Measurements from ENCODE around the gene MTMR2. TPM values are rescaled to one million over a fixed set of nuclear protein-coding genes. Genes with fewer than 3 reads are reported as not detected.

Gene MTMR2
- polyA plus RNA-seq, 1 of the 3 experiments (the other 2 are of a cell fraction), result 8.6 TPM

DNA sequence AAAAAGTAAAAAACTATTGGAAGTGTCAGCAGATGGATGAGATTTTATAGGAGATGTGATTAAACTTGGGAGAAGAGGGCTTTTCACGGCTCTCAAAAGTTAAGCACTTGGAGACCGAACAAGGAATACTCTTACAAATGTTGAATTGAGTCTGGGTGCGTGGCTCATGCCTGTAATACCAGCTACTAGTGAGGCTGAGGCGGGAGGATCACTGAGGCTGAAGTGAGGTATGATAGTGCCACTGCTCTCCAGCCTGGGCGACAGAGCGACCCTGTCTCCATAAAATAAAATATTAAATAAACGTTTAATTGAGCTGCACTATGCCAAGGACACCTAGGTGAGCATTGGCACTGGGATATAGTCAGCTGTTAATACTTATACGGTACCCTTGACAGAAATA, 131.7 kb downstream of the MTMR2 start:
- WGBS (ENCODE audit: low lambda C conversion rate), result 89% methylated on average over 8 of the region's 8 CpGs
- Histone ChIP-seq H3K27me3 (ENCODE audit: insufficient read depth) (no peaks in the 10 kb centered on the region), H2AFZ (ENCODE audit: low read depth) (no peak overlapping the region), H3K9me3 (no peaks in the 10 kb centered on the region), H3K9ac (no peak overlapping the region), H3K36me3 (replicated peaks in 1 of 2; ENCODE audit: control insufficient read depth in 1 of 2, insufficient read depth in 2 of 2, low read length in 1 of 2) (peaks cover 5 to 8% of the 10 kb centered on the region in 2 experiments), H3K4me2 (peak overlapping the region; percentile 94), H3K79me2 (ENCODE audit: insufficient read depth) (peaks cover 86% of the 10 kb centered on the region), H3K9me2 (no peaks in the 10 kb centered on the region), H3K27ac (ENCODE audit: low read depth in 2 of 2, low read length in 1 of 2) (no peak overlapping the region), H3K4me3 (ENCODE audit: low read depth in 2 of 2, low read length in 1 of 2) (no peak overlapping the region), H4K20me1 (ENCODE audit: insufficient read depth) (peaks cover 4% of the 10 kb centered on the region; the same call in 1 of the 2 replicates), H3F3A (replicated peaks; ENCODE audit: insufficient read depth) (peaks cover 8% of the 10 kb centered on the region), H3K4me1 (ENCODE audit: control insufficient read depth in 1 of 2, insufficient read depth in 2 of 2, low read depth in 1 of 2, low read length in 1 of 2) (peaks cover 16 to 34% of the 10 kb centered on the region in 2 experiments)
- ChIA-PET CTCF (interaction anchor here (1.6 to 2.7 kb wide), 2 partner anchors 44 to 551 kb away, joined by 4 to 10 read pairs; partner anchors contain the start of gene MAML2), POLR2A (no interaction called here)
- no peak for DNase-seq
- no peak for TF ChIP-seq RFX5 (IDR thresholded peaks at IDR 0.05; ENCODE audit: low read length)
- TF ChIP-seq GATA2 (CRISPR knock-in tag; IDR thresholded peaks at IDR 0.05), result no peak
- TF ChIP-seq, protein P1, sequence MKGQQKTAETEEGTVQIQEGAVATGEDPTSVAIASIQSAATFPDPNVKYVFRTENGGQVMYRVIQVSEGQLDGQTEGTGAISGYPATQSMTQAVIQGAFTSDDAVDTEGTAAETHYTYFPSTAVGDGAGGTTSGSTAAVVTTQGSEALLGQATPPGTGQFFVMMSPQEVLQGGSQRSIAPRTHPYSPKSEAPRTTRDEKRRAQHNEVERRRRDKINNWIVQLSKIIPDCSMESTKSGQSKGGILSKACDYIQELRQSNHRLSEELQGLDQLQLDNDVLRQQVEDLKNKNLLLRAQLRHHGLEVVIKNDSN (IDR thresholded peaks at IDR 0.05; ENCODE audit: borderline replicate concordance, low read depth), result no peak
- no peak for TF ChIP-seq FOSL2 (IDR thresholded peaks at IDR 0.05; ENCODE audit: borderline replicate concordance, low read depth)
- TF ChIP-seq EZH2phosphoT487 (IDR thresholded peaks at IDR 0.05; ENCODE audit: borderline replicate concordance, low read depth), result no peak
- no peak for TF ChIP-seq FOXJ3 (CRISPR knock-in tag; IDR thresholded peaks at IDR 0.05)

DNA sequence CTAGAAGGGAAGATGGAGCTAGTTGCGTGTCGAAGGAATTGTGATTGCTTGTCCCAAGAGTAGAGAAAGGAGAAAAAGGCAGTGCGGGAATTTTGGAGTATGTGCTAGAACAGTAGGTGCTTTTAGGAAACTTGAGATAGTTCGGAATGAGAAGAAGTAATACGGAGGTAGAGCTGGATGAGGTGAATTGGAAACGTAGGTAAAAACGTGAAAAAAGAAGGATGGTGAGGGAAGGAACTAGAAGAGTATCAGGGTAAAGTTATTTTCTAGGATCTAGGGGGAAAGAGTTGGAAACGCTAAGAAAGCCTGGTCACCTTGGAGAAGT, 132.2 kb downstream of the MTMR2 start:
- Histone ChIP-seq H3K9ac (peak overlapping the region; percentile 93; the same call in 1 of the 2 replicates), H2AFZ (ENCODE audit: low read depth) (no peak overlapping the region)
- TF ChIP-seq, protein P2, sequence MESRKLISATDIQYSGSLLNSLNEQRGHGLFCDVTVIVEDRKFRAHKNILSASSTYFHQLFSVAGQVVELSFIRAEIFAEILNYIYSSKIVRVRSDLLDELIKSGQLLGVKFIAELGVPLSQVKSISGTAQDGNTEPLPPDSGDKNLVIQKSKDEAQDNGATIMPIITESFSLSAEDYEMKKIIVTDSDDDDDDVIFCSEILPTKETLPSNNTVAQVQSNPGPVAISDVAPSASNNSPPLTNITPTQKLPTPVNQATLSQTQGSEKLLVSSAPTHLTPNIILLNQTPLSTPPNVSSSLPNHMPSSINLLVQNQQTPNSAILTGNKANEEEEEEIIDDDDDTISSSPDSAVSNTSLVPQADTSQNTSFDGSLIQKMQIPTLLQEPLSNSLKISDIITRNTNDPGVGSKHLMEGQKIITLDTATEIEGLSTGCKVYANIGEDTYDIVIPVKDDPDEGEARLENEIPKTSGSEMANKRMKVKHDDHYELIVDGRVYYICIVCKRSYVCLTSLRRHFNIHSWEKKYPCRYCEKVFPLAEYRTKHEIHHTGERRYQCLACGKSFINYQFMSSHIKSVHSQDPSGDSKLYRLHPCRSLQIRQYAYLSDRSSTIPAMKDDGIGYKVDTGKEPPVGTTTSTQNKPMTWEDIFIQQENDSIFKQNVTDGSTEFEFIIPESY (IDR thresholded peaks at IDR 0.05; ENCODE audit: borderline replicate concordance, low read depth), result no peak
- TF ChIP-seq RXRA (IDR thresholded peaks at IDR 0.05; ENCODE audit: borderline replicate concordance, low read depth) (no peak), MXI1 (IDR thresholded peaks at IDR 0.05; ENCODE audit: low read depth, low read length) (no peak), JUND (IDR thresholded peaks at IDR 0.05) (no peak), POLR2AphosphoS5 (IDR thresholded peaks at IDR 0.05; ENCODE audit: low read depth, low read length) (no peak)

More for the DNA sequence above, 132.2 kb downstream of the MTMR2 start:
- H3K79me2 ChIP-seq (ENCODE audit: insufficient read depth), result peaks cover 85% of the 10 kb centered on the region
- 60% methylated on average over 8 of the region's 8 CpGs for WGBS (ENCODE audit: low lambda C conversion rate)
- peaks cover 4% of the 10 kb centered on the region; the same call in 1 of the 2 replicates for H4K20me1 ChIP-seq (ENCODE audit: insufficient read depth)
- H3K4me1 ChIP-seq (ENCODE audit: control insufficient read depth in 1 of 2, insufficient read depth in 2 of 2, low read depth in 1 of 2, low read length in 1 of 2), result peaks cover 16 to 33% of the 10 kb centered on the region in 2 experiments
- H3K27ac ChIP-seq (ENCODE audit: low read depth in 2 of 2, low read length in 1 of 2), result no peak overlapping the region
- H3F3A ChIP-seq (replicated peaks; ENCODE audit: insufficient read depth), result peaks cover 8% of the 10 kb centered on the region
- POLR2A ChIA-PET, result no interaction called here
- H3K9me3 ChIP-seq, result no peaks in the 10 kb centered on the region
- H3K9me2 ChIP-seq, result no peaks in the 10 kb centered on the region
- CTCF ChIA-PET, result interaction anchor here (1.6 to 2.7 kb wide), 2 partner anchors 44 to 552 kb away, joined by 4 to 10 read pairs; partner anchors contain the start of gene MAML2
- H3K36me3 ChIP-seq (replicated peaks in 1 of 2; ENCODE audit: control insufficient read depth in 1 of 2, insufficient read depth in 2 of 2, low read length in 1 of 2), result peaks cover 10 to 12% of the 10 kb centered on the region in 2 experiments
- H3K4me3 ChIP-seq (ENCODE audit: low read depth in 2 of 2, low read length in 1 of 2), result peak overlapping the region; percentile 84 to 96
- H3K4me2 ChIP-seq, result peak overlapping the region; percentile 94
- no peak for DNase-seq
- no peaks in the 10 kb centered on the region for H3K27me3 ChIP-seq (ENCODE audit: insufficient read depth)
